ENCODE results near the gene EEPD1. TPM values are rescaled to one million over a fixed set of nuclear protein-coding genes. Genes with fewer than 3 reads are reported as not detected.

The EEPD1 gene
- polyA plus RNA-seq, 2 of the 4 experiments (the other 2 are of a cell fraction): 16.0 to 24.3 TPM

- Histone ChIP-seq H3K4me3 (no peak overlapping the region), H3K4me2 (no peak overlapping the region), H3K27ac (no peak overlapping the region), H3K4me1 (peaks cover 17% of the 10 kb centered on the region), H3K9me3 (no peaks in the 10 kb centered on the region)
- DNase-seq (ENCODE audit: low read depth in 1 of 2, low spot score in 1 of 2) (no peak), FAIRE-seq (no peak), ATAC-seq (no peak)
- no peak for TF ChIP-seq RFX5 (IDR thresholded peaks at IDR 0.05)
- TF ChIP-seq JUNB (IDR thresholded peaks at IDR 0.05): no peak
- no peak for TF ChIP-seq RARB (CRISPR knock-in tag; IDR thresholded peaks at IDR 0.05)
- no peak for TF ChIP-seq RNF2 (IDR thresholded peaks at IDR 0.05; ENCODE audit: borderline replicate concordance, low read depth)
- TF ChIP-seq FOSB (CRISPR knock-in tag; IDR thresholded peaks at IDR 0.05): no peak
- TF ChIP-seq REST (IDR thresholded peaks at IDR 0.05): no peak
- TF ChIP-seq TFCP2L1 (CRISPR knock-in tag; IDR thresholded peaks at IDR 0.05): no peak
- no peak for TF ChIP-seq POLR2A (IDR thresholded peaks at IDR 0.05; ENCODE audit: low read length)
- no peak for TF ChIP-seq SREBF2 (IDR thresholded peaks at IDR 0.05)
- TF ChIP-seq ESRRA (IDR thresholded peaks at IDR 0.05; ENCODE audit: borderline replicate concordance, low read length): no peak
- POLR2A ChIA-PET: no interaction called here
- 87% methylated on average over 10 of the region's 10 CpGs for WGBS (ENCODE audit: missing lambda C conversion rate)
- CTCF ChIA-PET: interaction anchor here (0.6 to 4.9 kb wide), 7 partner anchors 11 to 362 kb away, joined by 3 to 41 read pairs (median 5); no protein-coding TSS in a partner anchor
These were observed 155.0 kb downstream of the EEPD1 start for GRCh38 chr7:36308031-36308430.

- no peaks in the 10 kb centered on the region for H3K9me3 ChIP-seq
- CTCF ChIA-PET: interaction anchor here (0.8 to 4.9 kb wide), 3 partner anchors 9 to 18 kb away, joined by 3 to 41 read pairs (median 12); no protein-coding TSS in a partner anchor
- POLR2A ChIA-PET: no interaction called here
- TF ChIP-seq POLR2AphosphoS2 (conservative IDR thresholded peaks at IDR 0.05; ENCODE audit: low read length): no peak
- H3K4me1 ChIP-seq: peaks cover 4% of the 10 kb centered on the region
- ATAC-seq (no peak), DNase-seq (ENCODE audit: low read depth in 1 of 2, low spot score in 1 of 2) (no peak), FAIRE-seq (no peak)
- H3K27ac ChIP-seq: no peak overlapping the region
- no peak overlapping the region for H3K4me3 ChIP-seq
- WGBS (ENCODE audit: missing lambda C conversion rate): 79% methylated on average over 9 of the region's 9 CpGs
- no peak overlapping the region for H3K4me2 ChIP-seq
These were observed 156.2 kb downstream of the EEPD1 start for GRCh38 chr7:36309301-36309700.

GRCh38 chr7:36309716-36310115, 156.7 kb downstream of the EEPD1 start:
- Histone ChIP-seq H3K4me3 (no peak overlapping the region), H3K27ac (no peak overlapping the region), H3K9me3 (no peaks in the 10 kb centered on the region), H3K4me1 (no peaks in the 10 kb centered on the region), H3K4me2 (no peak overlapping the region)
- WGBS (ENCODE audit: missing lambda C conversion rate): 91% methylated on average over 8 of the region's 8 CpGs
- TF ChIP-seq RAD21 (conservative IDR thresholded peaks at IDR 0.05 in 1 of 2, IDR thresholded peaks at IDR 0.05 in 1 of 2) (no peak), HOXB13 (CRISPR knock-in tag; IDR thresholded peaks at IDR 0.05; ENCODE audit: low read depth) (no peak), NR3C1 (IDR thresholded peaks at IDR 0.05) (no peak), PHF8 (IDR thresholded peaks at IDR 0.05; ENCODE audit: borderline replicate concordance, low read depth) (no peak), RFX5 (IDR thresholded peaks at IDR 0.05) (no peak), ZFP36 (IDR thresholded peaks at IDR 0.05; ENCODE audit: borderline replicate concordance, partially characterized antibody) (no peak), POLR2AphosphoS2 (conservative IDR thresholded peaks at IDR 0.05; ENCODE audit: low read length) (no peak), SREBF2 (IDR thresholded peaks at IDR 0.05) (no peak), EHMT2 (IDR thresholded peaks at IDR 0.05; ENCODE audit: low read depth) (no peak), NPAS2 (CRISPR knock-in tag; IDR thresholded peaks at IDR 0.05; ENCODE audit: borderline replicate concordance) (no peak), HDAC2 (IDR thresholded peaks at IDR 0.05) (no peak), CEBPB (IDR thresholded peaks at IDR 0.05) (no peak), FOXS1 (CRISPR knock-in tag; IDR thresholded peaks at IDR 0.05) (no peak), E2F6 (IDR thresholded peaks at IDR 0.05; ENCODE audit: borderline replicate concordance, low read depth) (no peak), JUN (IDR thresholded peaks at IDR 0.05) (no peak)
- FAIRE-seq (no peak), ATAC-seq (no peak), DNase-seq (ENCODE audit: low read depth in 1 of 2, low spot score in 1 of 2) (no peak)
- CTCF ChIA-PET: interaction anchor here (0.8 to 4.9 kb wide), 3 partner anchors 9 to 18 kb away, joined by 3 to 41 read pairs (median 12); no protein-coding TSS in a partner anchor
- POLR2A ChIA-PET: no interaction called here
